ENCODE results near the gene SREBF1.

DNA sequence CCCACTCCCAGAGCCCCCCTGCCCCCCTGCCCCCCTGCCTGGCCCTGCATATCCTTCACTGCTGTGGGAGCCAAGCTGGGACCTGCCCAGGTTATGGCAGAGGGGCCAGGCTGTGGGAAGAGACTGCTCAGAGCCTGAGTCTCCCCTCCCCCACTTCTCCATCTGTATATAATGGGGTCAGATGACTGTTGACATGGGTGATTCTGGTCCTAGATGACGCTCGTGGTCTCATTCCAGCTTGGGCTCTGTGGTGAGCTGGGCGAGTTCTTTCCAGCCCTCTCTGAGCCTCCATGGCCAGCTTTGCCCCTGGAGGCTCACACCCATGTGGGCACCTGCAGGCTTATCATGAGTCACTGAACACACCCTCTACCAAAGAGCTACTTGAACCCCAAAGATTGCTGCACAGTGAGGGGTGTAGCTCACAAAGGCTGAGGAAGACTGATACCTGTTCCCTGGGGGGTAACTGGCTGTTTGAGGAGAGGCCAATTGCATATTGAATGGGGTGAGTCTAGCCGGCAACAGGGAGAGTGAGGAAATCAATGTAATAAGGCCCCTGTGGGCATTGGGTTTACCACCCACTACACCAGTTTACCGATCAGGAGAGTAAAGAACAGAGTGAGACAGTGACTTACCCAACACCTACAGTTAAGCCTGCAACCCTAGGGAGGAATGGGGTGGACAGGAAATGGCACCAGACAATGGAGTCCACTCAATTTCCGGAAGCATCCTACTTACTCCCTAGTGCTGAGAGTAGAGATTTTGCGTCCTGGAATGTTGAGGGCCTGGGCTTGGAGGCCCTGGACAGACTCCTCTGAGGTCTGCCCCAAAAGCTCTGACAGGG, 4.2 kb upstream of the SREBF1 start:
- TF ChIP-seq ELF1 (IDR thresholded peaks at IDR 0.05; ENCODE audit: borderline replicate concordance, low read depth) (no peak), SP1 (IDR thresholded peaks at IDR 0.05; ENCODE audit: low read depth) (peak; percentile 28; the same call in 1 of the 2 replicates), POLR2AphosphoS5 (IDR thresholded peaks at IDR 0.05; ENCODE audit: low read depth, low read length) (no peak; the same call in 1 of the 2 replicates), EGR1 (IDR thresholded peaks at IDR 0.05; ENCODE audit: low read depth) (no peak), EZH2 (IDR thresholded peaks at IDR 0.05) (no peak), REST (IDR thresholded peaks at IDR 0.05; ENCODE audit: low read depth) (no peak)

All from HCT116 (cell line).